Liver (tissue), 9 donors: Measurements from ENCODE around the gene IGHMBP2. TPM values are rescaled to one million over a fixed set of nuclear protein-coding genes. Genes with fewer than 3 reads are reported as not detected.

ENCODE experiments used
- DNase-seq: peaks from one replicate; pipeline ENCODE4 v3.0.0-alpha.2; 2017; ENCODE audit warnings: low spot score
- H3K27ac ChIP-seq, 2 donors: one replicate each; pipeline ENCODE4 v1.7.0; 2013; ENCODE audit warnings: inconsistent platforms in 2 of 2, low read length in 2 of 2, control low read depth in 1 of 2, low read depth in 1 of 2, mild to moderate bottlenecking in 1 of 2
- H3K27me3 ChIP-seq, 4 donors: one replicate each; pipeline versions ENCODE4 v1.6.1 to v1.7.0; 2013; ENCODE audit warnings: low read length in 3 of 4, inconsistent platforms in 1 of 4, mild to moderate bottlenecking in 1 of 4, moderate library complexity in 1 of 4; ENCODE audit not compliant: control insufficient read depth in 4 of 4, insufficient read depth in 4 of 4
- H3K36me3 ChIP-seq, 4 donors: one replicate each; pipeline versions ENCODE4 v1.6.1 to v1.7.0; 2013; ENCODE audit warnings: low read length in 3 of 4, mild to moderate bottlenecking in 3 of 4, low read depth in 1 of 4, moderate library complexity in 1 of 4; ENCODE audit not compliant: control insufficient read depth in 4 of 4, insufficient read depth in 3 of 4
- H3K4me1 ChIP-seq, 4 donors: one replicate each; pipeline versions ENCODE4 v1.6.1 to v1.7.0; 2013; ENCODE audit warnings: low read length in 3 of 4, mild to moderate bottlenecking in 3 of 4, moderate library complexity in 1 of 4; ENCODE audit not compliant: control insufficient read depth in 4 of 4, insufficient read depth in 4 of 4
- H3K4me3 ChIP-seq, 3 donors: one replicate each; pipeline versions ENCODE4 v1.6.1 to v1.7.0; 2013; ENCODE audit warnings: low read length in 3 of 3, control low read depth in 1 of 3, low read depth in 1 of 3, mild to moderate bottlenecking in 1 of 3
- H3K9ac ChIP-seq, 2 donors: one replicate each; pipeline ENCODE4 v1.7.0; 2013; ENCODE audit warnings: low read length in 2 of 2, mild to moderate bottlenecking in 2 of 2, moderate library complexity in 2 of 2, control low read depth in 1 of 2, low read depth in 1 of 2
- H3K9me3 ChIP-seq, 4 donors: one replicate each; pipeline versions ENCODE4 v1.6.1 to v1.7.0; 2013; ENCODE audit warnings: low read length in 3 of 4; ENCODE audit not compliant: control insufficient read depth in 4 of 4
- CTCF ChIP-seq: fragments of 150-350 bp; IDR thresholded peaks from 2 replicates; pipeline ENCODE4 v1.5.1; 2017; ENCODE audit warnings: improper control_type of control experiment, low read depth, low read length; ENCODE audit not compliant: missing input control
- EGR1 ChIP-seq, 2 donors: IDR thresholded peaks; 2 replicates each; pipeline ENCODE4 v1.6.1; 2016 to 2018; ENCODE audit warnings: antibody characterized with exemption in 2 of 2, low read depth in 2 of 2
- FOXA2 ChIP-seq: IDR thresholded peaks from 2 replicates; pipeline ENCODE4 v1.6.1; 2016; ENCODE audit warnings: antibody characterized with exemption
- GABPA ChIP-seq, 2 donors: IDR thresholded peaks in 1 of 2; conservative IDR thresholded peaks in 1 of 2; 2 replicates each; pipeline ENCODE4 v1.6.1; 2016; ENCODE audit warnings: antibody characterized with exemption in 2 of 2, mild to moderate bottlenecking in 1 of 2, moderate library complexity in 1 of 2
- HNF4A ChIP-seq, 2 donors: conservative IDR thresholded peaks; 2 replicates each; pipeline ENCODE4 v1.6.1; 2016; ENCODE audit warnings: antibody characterized with exemption in 2 of 2, mild to moderate bottlenecking in 2 of 2
- HNF4G ChIP-seq: IDR thresholded peaks from 2 replicates; pipeline ENCODE4 v1.6.1; 2016; ENCODE audit warnings: antibody characterized with exemption
- JUND ChIP-seq, 2 donors: IDR thresholded peaks; 2 replicates each; pipeline ENCODE4 v1.6.1; 2016; ENCODE audit warnings: antibody characterized with exemption in 2 of 2
- RAD21 ChIP-seq, 2 donors: IDR thresholded peaks; 2 replicates each; pipeline ENCODE4 v1.6.1; 2016; ENCODE audit warnings: antibody characterized with exemption in 2 of 2, mild to moderate bottlenecking in 2 of 2
- RXRA ChIP-seq, 2 donors: IDR thresholded peaks; 2 replicates each; pipeline ENCODE4 v1.6.1; 2017 to 2018; ENCODE audit warnings: antibody characterized with exemption in 2 of 2, mild to moderate bottlenecking in 1 of 2
- SP1 ChIP-seq: IDR thresholded peaks from 2 replicates; pipeline ENCODE4 v1.6.1; 2018; ENCODE audit warnings: antibody characterized with exemption, mild to moderate bottlenecking
- YY1 ChIP-seq: IDR thresholded peaks from 2 replicates; pipeline ENCODE4 v1.6.1; 2016; ENCODE audit warnings: antibody characterized with exemption, mild to moderate bottlenecking
- WGBS: extraction: QIAGEN DNeasy Blood & Tissue Kit; methylation state at CpG from one replicate; pipeline ENCODE4 v1.1.7; 2013; 5-methylcytosine and 5-hydroxymethylcytosine counted together
- polyA plus RNA-seq, 2 donors: library from polyadenylated mRNA; stranded (reverse) in 1 of 2; unstranded in 1 of 2; fragments of 200-250 nt in 1 of 2; fragments of >200 nt in 1 of 2; fragmentation: Nextera tagmentation in 1 of 2; extraction: Ambion mirVana in 1 of 2; gene quantifications; one replicate each; pipeline versions ENCODE4 v1.2.1 to v1.2.3, GENCODE V29; 2013 to 2015
- total RNA-seq, 2 donors: library from RNA; depleted of rRNA; stranded (reverse); fragments of >200 nt; gene quantifications; one replicate each; pipeline ENCODE4 v1.2.3, GENCODE V29; 2014
- TF ChIP-seq, protein P1 (sequence below): IDR thresholded peaks from 2 replicates; pipeline ENCODE4 v1.6.1; 2016; ENCODE audit warnings: antibody characterized with exemption
- TF ChIP-seq, protein P2 (sequence below): IDR thresholded peaks from 2 replicates; pipeline ENCODE4 v1.6.1; 2016; ENCODE audit warnings: antibody characterized with exemption
- TF ChIP-seq, protein P3 (sequence below): IDR thresholded peaks from 2 replicates; pipeline ENCODE4 v1.6.1; 2016; ENCODE audit warnings: antibody characterized with exemption, mild to moderate bottlenecking
- donor health status: healthy.
- donor health status: healthy.
- donor health status: healthy.
- donor health status: healthy.
- donor health status: healthy.

The IGHMBP2 gene
- total and polyA plus RNA-seq, 4 donors = 5.7 to 14.0 (median 7.0) TPM

GRCh38 chr11:68978931-68979594 lies 75.4 kb downstream of the IGHMBP2 start:
- DNase-seq = no peak
- 62% methylated on average over 15 of the region's 15 CpGs for WGBS
- TF ChIP-seq EGR1 (IDR thresholded peaks at IDR 0.05; ENCODE audit: low read depth in 2 of 2) (no peak), HNF4G (no peak), JUND (IDR thresholded peaks at IDR 0.05) (no peak), SP1 (no peak), FOXA2 (no peak), CTCF (no peak)

GRCh38 chr11:68979931-68980775 lies 76.5 kb downstream of the IGHMBP2 start:
- WGBS = 91% methylated on average over 33 of the region's 33 CpGs
- Histone ChIP-seq H3K36me3 (no peaks in the 10 kb centered on the region), H3K4me1 (no peaks in the 10 kb centered on the region), H3K27me3 (no peaks in the 10 kb centered on the region), H3K9me3 (no peaks in the 10 kb centered on the region), H3K9ac (no peak overlapping the region), H3K27ac (no peak overlapping the region), H3K4me3 (no peak overlapping the region)
- no peak for DNase-seq
- TF ChIP-seq, protein P1, sequence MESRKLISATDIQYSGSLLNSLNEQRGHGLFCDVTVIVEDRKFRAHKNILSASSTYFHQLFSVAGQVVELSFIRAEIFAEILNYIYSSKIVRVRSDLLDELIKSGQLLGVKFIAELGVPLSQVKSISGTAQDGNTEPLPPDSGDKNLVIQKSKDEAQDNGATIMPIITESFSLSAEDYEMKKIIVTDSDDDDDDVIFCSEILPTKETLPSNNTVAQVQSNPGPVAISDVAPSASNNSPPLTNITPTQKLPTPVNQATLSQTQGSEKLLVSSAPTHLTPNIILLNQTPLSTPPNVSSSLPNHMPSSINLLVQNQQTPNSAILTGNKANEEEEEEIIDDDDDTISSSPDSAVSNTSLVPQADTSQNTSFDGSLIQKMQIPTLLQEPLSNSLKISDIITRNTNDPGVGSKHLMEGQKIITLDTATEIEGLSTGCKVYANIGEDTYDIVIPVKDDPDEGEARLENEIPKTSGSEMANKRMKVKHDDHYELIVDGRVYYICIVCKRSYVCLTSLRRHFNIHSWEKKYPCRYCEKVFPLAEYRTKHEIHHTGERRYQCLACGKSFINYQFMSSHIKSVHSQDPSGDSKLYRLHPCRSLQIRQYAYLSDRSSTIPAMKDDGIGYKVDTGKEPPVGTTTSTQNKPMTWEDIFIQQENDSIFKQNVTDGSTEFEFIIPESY = no peak
- TF ChIP-seq RAD21 (IDR thresholded peaks at IDR 0.05) (no peak), HNF4A (conservative IDR thresholded peaks at IDR 0.05) (no peak), CTCF (no peak), YY1 (no peak), RXRA (IDR thresholded peaks at IDR 0.05) (no peak), EGR1 (IDR thresholded peaks at IDR 0.05; ENCODE audit: low read depth in 2 of 2) (no peak), SP1 (no peak), HNF4G (no peak), FOXA2 (no peak), GABPA (IDR thresholded peaks at IDR 0.05 in 1 of 2, conservative IDR thresholded peaks at IDR 0.05 in 1 of 2) (no peak)
- TF ChIP-seq, protein P2, sequence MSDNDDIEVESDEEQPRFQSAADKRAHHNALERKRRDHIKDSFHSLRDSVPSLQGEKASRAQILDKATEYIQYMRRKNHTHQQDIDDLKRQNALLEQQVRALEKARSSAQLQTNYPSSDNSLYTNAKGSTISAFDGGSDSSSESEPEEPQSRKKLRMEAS = no peak
- TF ChIP-seq, protein P3, sequence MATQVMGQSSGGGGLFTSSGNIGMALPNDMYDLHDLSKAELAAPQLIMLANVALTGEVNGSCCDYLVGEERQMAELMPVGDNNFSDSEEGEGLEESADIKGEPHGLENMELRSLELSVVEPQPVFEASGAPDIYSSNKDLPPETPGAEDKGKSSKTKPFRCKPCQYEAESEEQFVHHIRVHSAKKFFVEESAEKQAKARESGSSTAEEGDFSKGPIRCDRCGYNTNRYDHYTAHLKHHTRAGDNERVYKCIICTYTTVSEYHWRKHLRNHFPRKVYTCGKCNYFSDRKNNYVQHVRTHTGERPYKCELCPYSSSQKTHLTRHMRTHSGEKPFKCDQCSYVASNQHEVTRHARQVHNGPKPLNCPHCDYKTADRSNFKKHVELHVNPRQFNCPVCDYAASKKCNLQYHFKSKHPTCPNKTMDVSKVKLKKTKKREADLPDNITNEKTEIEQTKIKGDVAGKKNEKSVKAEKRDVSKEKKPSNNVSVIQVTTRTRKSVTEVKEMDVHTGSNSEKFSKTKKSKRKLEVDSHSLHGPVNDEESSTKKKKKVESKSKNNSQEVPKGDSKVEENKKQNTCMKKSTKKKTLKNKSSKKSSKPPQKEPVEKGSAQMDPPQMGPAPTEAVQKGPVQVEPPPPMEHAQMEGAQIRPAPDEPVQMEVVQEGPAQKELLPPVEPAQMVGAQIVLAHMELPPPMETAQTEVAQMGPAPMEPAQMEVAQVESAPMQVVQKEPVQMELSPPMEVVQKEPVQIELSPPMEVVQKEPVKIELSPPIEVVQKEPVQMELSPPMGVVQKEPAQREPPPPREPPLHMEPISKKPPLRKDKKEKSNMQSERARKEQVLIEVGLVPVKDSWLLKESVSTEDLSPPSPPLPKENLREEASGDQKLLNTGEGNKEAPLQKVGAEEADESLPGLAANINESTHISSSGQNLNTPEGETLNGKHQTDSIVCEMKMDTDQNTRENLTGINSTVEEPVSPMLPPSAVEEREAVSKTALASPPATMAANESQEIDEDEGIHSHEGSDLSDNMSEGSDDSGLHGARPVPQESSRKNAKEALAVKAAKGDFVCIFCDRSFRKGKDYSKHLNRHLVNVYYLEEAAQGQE = no peak

More at GRCh38 chr11:68978931-68979594, 75.4 kb downstream of the IGHMBP2 start:
- no peaks in the 10 kb centered on the region for H3K36me3 ChIP-seq
- no peak overlapping the region for H3K9ac ChIP-seq
- no peaks in the 10 kb centered on the region for H3K9me3 ChIP-seq
- no peaks in the 10 kb centered on the region for H3K27me3 ChIP-seq
- H3K4me3 ChIP-seq = no peak overlapping the region
- no peaks in the 10 kb centered on the region for H3K4me1 ChIP-seq
- no peak overlapping the region for H3K27ac ChIP-seq
